ENCODE data around the gene ARRDC4.

The ARRDC4 gene
- 7.4 to 11.8 reads per million in 2 donors for total RNA-seq

GRCh38 chr15:97960364-97961066 is at the start of gene ARRDC4:
TSS of gene ARRDC4 (plus strand) at chr15:97960703. CDS start at chr15:97960862, 159 bp downstream.
- peak; percentile 65 for DNase-seq

- DNase-seq, result no peak
Measured at GRCh38 chr15:97914711-97915110, 45.8 kb upstream of the ARRDC4 start.

- DNase-seq, result no peak
Measured at GRCh38 chr15:97915261-97915660, 45.2 kb upstream of the ARRDC4 start.

DNA sequence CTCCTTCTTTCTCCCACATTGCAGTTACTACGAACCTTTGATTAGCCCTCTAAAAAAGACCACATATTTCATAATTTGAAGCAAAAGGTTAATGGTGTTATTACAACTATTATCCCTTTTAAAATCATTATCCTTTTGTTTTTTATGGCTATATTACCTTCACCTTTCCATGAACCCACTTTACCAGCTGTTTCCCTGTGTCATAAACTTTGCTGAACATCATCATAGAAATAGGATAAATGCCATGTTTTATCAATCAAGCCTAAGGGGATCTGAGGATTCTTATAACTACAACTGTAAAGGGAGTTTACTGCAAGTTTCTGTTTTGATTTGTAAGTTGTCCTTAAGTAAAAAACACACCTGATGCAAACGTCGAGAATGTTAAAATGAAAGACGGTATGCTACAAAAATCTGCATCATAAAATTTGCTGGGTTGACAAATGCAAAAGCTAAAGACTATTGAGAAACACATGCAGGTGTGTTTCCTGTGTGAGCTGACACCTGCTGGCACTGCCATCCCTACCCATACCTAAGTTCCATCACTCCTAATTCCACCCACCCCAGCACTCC is 39.1 kb upstream of the ARRDC4 start:
- no peak for DNase-seq

DNA sequence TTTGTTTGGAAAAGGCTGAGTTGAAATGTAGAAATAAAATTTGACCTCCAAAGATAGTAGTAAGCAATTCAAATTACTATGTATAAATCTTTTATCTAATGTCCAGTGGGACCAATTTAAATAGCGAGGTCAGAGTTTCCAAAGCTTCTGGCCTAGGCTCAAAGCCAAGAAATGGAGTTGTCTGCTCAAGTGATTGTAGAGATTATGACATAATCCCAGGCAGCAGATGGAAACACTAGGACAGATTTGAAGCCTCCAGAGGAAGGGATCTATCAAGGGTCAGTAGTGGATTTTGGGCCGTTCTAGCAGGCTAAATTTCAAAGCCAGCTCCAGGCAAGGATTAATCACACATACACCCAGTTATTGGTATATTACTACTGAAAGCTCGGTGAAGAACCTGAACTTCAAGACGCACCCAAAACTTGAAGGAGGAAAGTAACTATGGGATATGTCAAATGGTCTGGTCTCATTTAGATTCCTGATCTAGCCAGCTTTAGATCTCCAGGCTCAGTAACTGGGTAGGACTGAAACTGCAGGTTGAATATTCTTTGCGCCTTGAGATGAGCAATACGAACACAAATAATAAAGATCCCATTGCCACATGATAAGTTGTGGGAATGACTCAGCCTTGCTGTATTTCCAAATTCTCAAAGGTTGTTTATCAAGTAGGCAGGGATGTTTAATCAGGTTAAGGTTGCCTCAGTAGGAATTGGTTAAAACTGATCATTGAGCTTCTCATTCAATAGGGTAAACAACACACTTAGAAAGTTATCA is 30.9 kb upstream of the ARRDC4 start:
- DNase-seq, result no peak

DNA sequence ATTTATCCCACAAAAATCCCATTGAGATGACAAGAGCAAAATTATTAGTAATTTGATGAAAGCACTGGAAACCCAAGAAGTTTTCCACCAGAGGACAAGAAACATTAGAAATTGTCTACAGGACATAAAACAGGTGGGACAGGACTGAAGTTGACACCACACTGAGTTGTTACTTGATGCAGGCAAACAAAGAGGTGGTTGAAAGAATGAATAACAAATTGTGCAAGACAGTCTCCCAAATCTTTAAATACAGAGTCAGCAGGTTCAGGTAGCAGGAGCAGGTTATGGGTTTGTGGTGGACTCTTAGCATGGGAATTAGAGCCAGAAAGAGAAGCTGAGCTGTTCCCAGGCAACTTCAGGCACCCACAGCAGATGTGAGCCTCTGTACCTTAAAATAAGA is 30.3 kb upstream of the ARRDC4 start:
- no peak for DNase-seq

- no peak for DNase-seq
Measured at GRCh38 chr15:97931314-97931713, 29.2 kb upstream of the ARRDC4 start.

- no peak for DNase-seq
Measured at GRCh38 chr15:97933589-97933988, 26.9 kb upstream of the ARRDC4 start.

DNA sequence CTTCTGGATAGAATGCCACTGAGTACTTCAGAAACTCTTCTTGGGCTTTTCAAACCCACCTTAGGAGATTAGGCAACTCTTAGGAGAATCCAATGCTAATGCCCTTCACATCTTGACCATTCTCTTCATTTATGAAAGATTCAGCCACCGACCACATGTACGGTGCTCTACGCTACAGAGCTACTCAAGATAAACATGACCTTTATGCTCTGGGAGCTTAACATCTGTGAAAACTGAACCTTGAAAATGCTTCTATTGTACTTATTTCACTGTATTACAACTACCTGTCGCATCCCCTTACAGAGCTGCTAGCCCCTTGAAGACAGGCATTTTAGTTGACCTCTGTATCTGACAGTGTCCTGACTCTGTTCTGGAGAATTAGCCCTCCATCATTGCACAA is 19.5 kb upstream of the ARRDC4 start:
- no peak for DNase-seq

DNA sequence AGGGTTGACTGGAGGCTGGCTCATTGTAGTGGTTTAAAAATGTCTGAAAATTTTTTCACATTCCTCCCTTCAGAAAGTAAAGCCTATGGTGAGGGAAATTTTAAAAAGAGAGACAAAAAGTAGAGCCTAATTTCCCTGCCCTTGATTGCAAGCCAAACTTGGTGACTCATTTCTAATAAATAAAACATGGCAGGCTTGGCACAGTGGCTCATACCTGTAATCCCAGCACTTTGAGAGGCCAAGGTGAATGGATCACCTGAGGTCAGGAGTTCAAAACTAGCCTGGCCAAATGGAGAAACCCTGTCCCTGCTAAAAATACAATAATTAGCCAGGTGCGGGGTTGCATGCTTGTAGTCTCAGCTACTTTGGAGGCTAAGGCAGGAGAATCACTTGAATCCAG is 18.9 kb upstream of the ARRDC4 start:
- DNase-seq, result no peak

DNA sequence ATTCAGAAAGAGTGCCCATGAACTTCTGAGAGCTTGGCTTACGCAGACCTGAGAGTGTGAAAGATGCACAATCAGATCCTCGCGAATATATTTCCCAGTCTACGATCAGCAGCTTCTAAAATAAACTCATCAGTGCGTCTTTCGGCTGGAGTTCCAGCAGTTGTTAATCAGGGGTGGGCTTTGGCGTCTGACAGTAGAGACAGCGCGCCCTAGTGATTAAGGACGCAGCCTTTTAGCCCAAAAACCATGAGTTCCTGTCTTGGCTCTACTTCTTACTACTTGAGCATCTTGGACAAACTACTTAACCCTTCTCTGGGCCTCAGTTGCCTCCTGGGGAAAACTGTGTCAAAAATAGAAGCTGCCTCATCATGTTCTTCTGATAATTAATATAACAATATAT is 15.8 kb upstream of the ARRDC4 start:
- DNase-seq, result no peak

DNA sequence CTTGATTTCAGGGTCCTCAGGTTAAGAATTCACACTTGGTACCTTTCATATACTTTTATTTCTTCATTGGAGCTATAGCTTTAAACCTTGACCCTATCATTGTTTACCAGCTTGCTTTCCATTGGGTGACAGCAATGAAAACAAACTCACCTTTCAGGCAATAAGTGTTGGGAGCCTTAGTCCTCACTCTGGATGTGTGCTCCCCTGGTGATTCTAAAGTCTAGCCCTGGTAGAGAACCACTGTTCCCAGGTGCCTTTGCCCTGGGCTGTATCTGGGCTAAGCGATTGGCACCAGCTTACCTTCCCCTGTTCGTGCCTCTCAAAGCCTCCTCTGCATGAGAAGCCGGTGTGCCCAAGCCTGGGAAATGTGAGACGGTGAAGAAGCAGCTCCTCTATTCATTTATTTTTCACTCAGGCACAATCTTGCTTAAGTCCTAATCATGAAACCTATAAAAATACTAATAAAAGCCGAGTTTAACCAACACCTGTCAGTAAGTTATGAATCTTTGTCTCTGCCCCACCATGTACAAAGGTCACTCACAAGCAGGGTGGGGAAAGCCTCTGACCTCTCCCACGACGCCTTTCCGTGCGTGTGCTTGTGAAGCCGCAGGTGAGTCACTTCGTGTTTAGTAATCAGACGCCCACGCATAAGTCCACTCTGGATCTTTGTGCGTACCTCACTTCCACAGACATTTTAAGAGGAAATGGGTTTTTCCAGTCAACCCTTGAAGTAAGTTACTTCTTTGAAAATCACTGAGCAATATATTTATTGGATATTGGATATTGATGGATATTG is 12.8 kb upstream of the ARRDC4 start:
- no peak for DNase-seq

DNA sequence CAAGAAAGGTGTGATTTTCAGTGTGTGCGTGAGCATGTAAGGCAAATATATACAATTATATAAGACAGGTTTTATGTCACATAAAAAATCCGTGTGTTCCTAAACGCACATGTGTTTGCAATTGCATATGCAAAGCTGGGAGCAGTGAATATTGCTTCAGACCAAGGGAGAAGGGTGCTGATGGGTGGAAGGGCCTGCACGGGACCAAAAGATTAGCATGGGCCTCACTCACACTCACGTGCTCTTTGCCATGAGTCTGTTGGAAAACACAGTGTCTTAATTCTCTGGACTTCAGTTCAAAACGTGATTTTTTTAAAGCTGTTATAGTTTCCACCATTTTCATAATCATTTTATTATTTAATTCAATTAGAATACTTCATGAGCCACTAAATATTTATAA is 7.2 kb upstream of the ARRDC4 start:
- DNase-seq, result no peak

GRCh38 chr15:97953748-97954147 is 6.8 kb upstream of the ARRDC4 start:
- DNase-seq, result no peak

GRCh38 chr15:97955035-97955434 is 5.5 kb upstream of the ARRDC4 start:
- DNase-seq, result no peak

DNA sequence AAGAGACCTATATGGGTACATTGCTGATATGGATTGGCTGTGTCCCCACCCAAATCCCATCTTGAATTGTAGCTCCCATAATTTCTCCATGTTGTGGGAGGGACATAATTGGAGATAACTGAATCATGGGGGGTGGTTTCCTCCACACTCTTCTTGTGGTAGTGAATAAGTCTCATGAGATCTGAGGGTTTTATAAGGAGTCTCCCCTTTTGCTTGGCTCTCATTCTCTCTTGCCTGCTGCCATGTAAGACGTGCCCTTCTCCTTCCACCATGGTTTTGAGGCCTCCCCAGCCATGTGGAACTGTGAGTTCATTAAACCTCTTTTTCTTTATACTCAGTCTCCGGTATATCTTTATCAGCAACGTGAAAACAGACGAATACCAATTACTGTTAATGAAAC is 5.0 kb upstream of the ARRDC4 start:
- no peak for DNase-seq

GRCh38 chr15:97959724-97960363 is 659 bp upstream of the ARRDC4 start:
- no peak for DNase-seq

DNA sequence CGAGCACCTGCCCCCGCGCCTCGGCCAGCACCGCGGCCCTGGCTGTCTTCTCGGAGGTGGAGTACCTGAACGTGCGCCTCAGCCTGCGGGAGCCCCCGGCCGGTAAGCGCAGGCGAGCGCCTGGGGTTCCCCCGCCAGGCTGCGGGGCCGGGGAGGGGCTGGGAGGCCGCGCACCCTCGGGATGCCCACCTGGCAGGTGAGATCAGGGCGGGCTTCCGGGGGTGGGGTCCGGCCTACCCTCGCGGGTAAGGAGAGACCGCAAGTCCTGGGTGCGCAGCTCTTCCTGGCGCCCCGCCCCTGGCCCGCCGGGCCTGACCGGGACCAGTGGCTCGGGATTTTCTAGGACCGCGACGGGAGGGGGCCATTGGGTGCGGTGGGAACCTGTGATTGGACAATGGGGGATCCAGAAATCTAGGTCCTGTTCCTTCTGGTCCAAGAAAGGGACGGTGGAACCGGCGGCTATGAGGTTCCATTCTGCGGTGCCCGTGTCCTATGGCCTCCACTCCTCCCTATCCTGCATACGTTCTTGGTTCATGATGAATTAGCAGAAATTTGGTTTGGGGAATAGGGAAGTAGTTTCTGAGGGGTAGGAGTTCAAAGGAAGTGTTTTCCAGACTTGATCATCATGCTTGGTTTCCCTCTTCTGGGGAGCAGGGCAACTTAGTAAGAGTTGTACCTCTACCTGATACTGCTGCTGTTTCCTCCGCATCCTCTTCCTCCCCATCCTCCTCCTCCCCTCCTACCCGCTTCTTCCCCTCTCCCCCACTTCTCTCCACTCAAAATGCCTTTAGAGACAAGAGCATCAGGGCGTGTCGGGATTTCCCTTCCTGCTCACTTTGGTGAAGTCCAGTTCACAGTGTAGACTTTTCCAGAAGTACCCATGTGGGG is 808 bp downstream of the ARRDC4 start:
- DNase-seq, result peak; percentile 11

DNA sequence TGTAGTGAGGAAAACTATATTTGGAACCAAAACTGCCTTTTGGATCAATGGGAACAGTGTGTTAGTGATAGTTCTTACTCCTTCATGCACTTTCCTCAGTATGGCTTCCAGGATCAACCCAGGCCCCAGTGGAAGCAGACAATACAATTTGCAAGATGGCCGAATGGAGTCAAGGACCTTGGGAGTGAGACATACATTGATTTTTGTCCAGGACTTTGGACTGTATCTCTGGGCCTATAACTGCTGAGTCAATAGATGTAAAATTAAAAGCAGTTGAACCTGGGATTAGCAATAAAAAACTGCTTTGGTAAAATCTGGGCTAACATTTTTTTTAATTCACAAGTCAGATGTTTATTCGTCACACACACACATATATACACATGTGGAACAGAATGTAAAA is 1.8 kb downstream of the ARRDC4 start:
- no peak for DNase-seq

DNA sequence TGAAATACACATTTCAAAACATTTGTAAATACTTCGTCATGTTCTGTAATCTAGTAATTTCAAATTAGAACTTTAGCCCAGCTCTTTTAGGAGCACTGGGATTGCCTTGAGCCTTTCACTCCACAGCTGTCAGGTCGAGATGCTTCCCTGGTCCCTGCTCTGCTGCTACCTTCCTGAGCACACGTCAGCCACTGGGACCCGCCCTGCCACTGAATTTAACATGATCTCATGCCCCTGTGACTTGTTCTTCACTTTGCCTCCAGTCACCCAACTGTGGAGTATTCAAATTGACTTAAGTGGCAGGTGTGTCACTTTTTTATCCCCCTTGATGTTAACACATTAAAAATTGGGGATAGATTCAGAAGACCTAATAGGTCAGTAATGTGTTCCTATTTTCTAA is 3.3 kb downstream of the ARRDC4 start:
- DNase-seq, result no peak

GRCh38 chr15:97966246-97966645 is 5.7 kb downstream of the ARRDC4 start:
- no peak for DNase-seq
